H9 (cell line): ENCODE data around the gene LRRC3. TPM values are rescaled to one million over a fixed set of nuclear protein-coding genes. Genes with fewer than 3 reads are reported as not detected.

Experiments
- DNase-seq: peaks from one replicate; pipeline ENCODE4 v3.0.0-alpha.2; 2017
- H2AFZ ChIP-seq: one replicate; pipeline ENCODE4 v1.6.1; 2013; ENCODE audit warnings: mild to moderate bottlenecking, low read length, control low read depth, moderate library complexity
- H2AK5ac ChIP-seq: 2 replicates; pipeline ENCODE4 v1.6.1; 2013; ENCODE audit warnings: low read length, control low read depth, mixed read lengths; ENCODE audit not compliant: insufficient read length
- H2BK120ac ChIP-seq: one replicate; pipeline ENCODE4 v1.6.1; 2013; ENCODE audit warnings: low read depth, mild to moderate bottlenecking, low read length, control low read depth, inconsistent platforms; ENCODE audit not compliant: poor library complexity, severe bottlenecking
- H2BK12ac ChIP-seq: 2 replicates; pipeline ENCODE4 v1.6.1; 2013; ENCODE audit warnings: low read length, control low read depth, mixed read lengths, low read depth; ENCODE audit not compliant: insufficient read length
- H2BK15ac ChIP-seq: 2 replicates; pipeline ENCODE4 v1.6.1; 2013; ENCODE audit warnings: low read depth, low read length, control low read depth
- H2BK20ac ChIP-seq: one replicate; pipeline ENCODE4 v1.6.1; 2013; ENCODE audit warnings: low read depth, mild to moderate bottlenecking, low read length, control low read depth, inconsistent platforms; ENCODE audit not compliant: poor library complexity, severe bottlenecking
- H2BK5ac ChIP-seq: 2 replicates; pipeline ENCODE4 v1.6.1; 2013; ENCODE audit warnings: low read length, control low read depth, mixed read lengths; ENCODE audit not compliant: insufficient read length
- H3K14ac ChIP-seq: 2 replicates; pipeline ENCODE4 v1.6.1; 2013; ENCODE audit warnings: low read length, control low read depth; ENCODE audit not compliant: insufficient read depth
- H3K18ac ChIP-seq: 2 replicates; pipeline ENCODE4 v1.6.1; 2013; ENCODE audit warnings: low read depth, mild to moderate bottlenecking, mixed read lengths, low read length, control low read depth; ENCODE audit not compliant: insufficient read length
- H3K23ac ChIP-seq: 2 replicates; pipeline ENCODE4 v1.6.1; 2013; ENCODE audit warnings: low read length, control low read depth, mixed read lengths, low read depth; ENCODE audit not compliant: insufficient read length
- H3K23me2 ChIP-seq: 2 replicates; pipeline ENCODE4 v1.6.1; 2013; ENCODE audit warnings: low read depth, mild to moderate bottlenecking, mixed read lengths, low read length, control low read depth; ENCODE audit not compliant: insufficient read length, poor library complexity, severe bottlenecking
- H3K27ac ChIP-seq: 2 replicates; pipeline ENCODE4 v1.5.1; 2013; ENCODE audit warnings: low read length, control low read depth, mixed read lengths, low read depth; ENCODE audit not compliant: insufficient read length
- H3K27me3 ChIP-seq: 2 replicates; pipeline ENCODE4 v1.6.1; 2013; ENCODE audit warnings: low read length, control low read depth, inconsistent platforms; ENCODE audit not compliant: insufficient read depth
- H3K4ac ChIP-seq: 2 replicates; pipeline ENCODE4 v1.6.1; 2013; ENCODE audit warnings: low read depth, mild to moderate bottlenecking, control low read depth, inconsistent platforms, low read length, moderate library complexity
- H3K4me1 ChIP-seq: 2 replicates; pipeline ENCODE4 v1.6.1; 2013; ENCODE audit warnings: low read length, control low read depth, inconsistent platforms; ENCODE audit not compliant: insufficient read depth
- H3K4me2 ChIP-seq: 2 replicates; pipeline ENCODE4 v1.6.1; 2013; ENCODE audit warnings: low read length, control low read depth, mixed read lengths; ENCODE audit not compliant: insufficient read length, insufficient read depth
- H3K56ac ChIP-seq: 2 replicates; pipeline ENCODE4 v1.6.1; 2013; ENCODE audit warnings: low read depth, mild to moderate bottlenecking, mixed read lengths, low read length, control low read depth; ENCODE audit not compliant: insufficient read length
- H3K79me1 ChIP-seq: 2 replicates; pipeline ENCODE4 v1.6.1; 2013; ENCODE audit warnings: low read depth, mild to moderate bottlenecking, moderate library complexity, low read length, control low read depth, inconsistent platforms; ENCODE audit not compliant: insufficient read depth, poor library complexity, severe bottlenecking
- H3K79me2 ChIP-seq: 2 replicates; pipeline ENCODE4 v1.6.1; 2013; ENCODE audit warnings: low read length, control low read depth, inconsistent platforms; ENCODE audit not compliant: insufficient read depth
- H3K9ac ChIP-seq: 2 replicates; pipeline ENCODE4 v1.6.1; 2013; ENCODE audit warnings: low read length, control low read depth, mixed read lengths; ENCODE audit not compliant: insufficient read length; ENCODE audit errors: extremely low read depth
- H3K9me3 ChIP-seq: one replicate; pipeline ENCODE4 v1.6.1; 2013; ENCODE audit warnings: low read depth, low read length, inconsistent platforms; ENCODE audit not compliant: control insufficient read depth
- H3T11ph ChIP-seq: one replicate; pipeline ENCODE4 v1.6.1; 2013; ENCODE audit warnings: mild to moderate bottlenecking, low read length, control low read depth, inconsistent platforms
- H4K20me1 ChIP-seq: one replicate; pipeline ENCODE4 v1.6.1; 2013; ENCODE audit not compliant: control insufficient read depth, insufficient read length, insufficient read depth
- H4K5ac ChIP-seq: 2 replicates; pipeline ENCODE4 v1.6.1; 2013; ENCODE audit warnings: low read depth, mild to moderate bottlenecking, mixed read lengths, low read length, control low read depth; ENCODE audit not compliant: insufficient read length
- H4K8ac ChIP-seq: replicated peaks from 2 replicates; pipeline ENCODE4 v1.6.1; 2013; ENCODE audit warnings: low read length, control low read depth, mixed read lengths, low read depth; ENCODE audit not compliant: insufficient read length
- H4K91ac ChIP-seq: 2 replicates; pipeline ENCODE4 v1.6.1; 2013; ENCODE audit warnings: low read depth, mild to moderate bottlenecking, moderate library complexity, mixed read lengths, low read length, control low read depth; ENCODE audit not compliant: insufficient read length
- H3K27ac Mint-ChIP-seq, 3 experiments: 2 replicates in 2 of 3; 3 replicates in 1 of 3; pipeline ENCODE4 v1.8.0; 2020 to 2021; ENCODE audit warnings: mixed read lengths in 3 of 3, mild to moderate bottlenecking in 1 of 3, moderate library complexity in 1 of 3
- H3K27me3 Mint-ChIP-seq: 2 replicates; pipeline ENCODE4 v1.8.0; 2021; ENCODE audit warnings: low read depth, mild to moderate bottlenecking, moderate library complexity, mixed read lengths
- H3K36me3 Mint-ChIP-seq, 3 experiments: 2 replicates in 2 of 3; 3 replicates in 1 of 3; pipeline ENCODE4 v1.8.0; 2020 to 2021; ENCODE audit warnings: low read depth in 3 of 3, mixed read lengths in 3 of 3; ENCODE audit not compliant: insufficient read depth in 1 of 3
- H3K4me1 Mint-ChIP-seq, 2 experiments: 2 replicates each; pipeline ENCODE4 v1.8.0; 2020; ENCODE audit warnings: mixed read lengths in 2 of 2
- H3K4me3 Mint-ChIP-seq, 2 experiments: 2 replicates in 1 of 2; 3 replicates in 1 of 2; pipeline ENCODE4 v1.8.0; 2020 to 2021; ENCODE audit warnings: mild to moderate bottlenecking in 2 of 2, mixed read lengths in 2 of 2, moderate library complexity in 1 of 2
- H3K9me3 Mint-ChIP-seq, 2 experiments: 2 replicates in 1 of 2; 3 replicates in 1 of 2; pipeline ENCODE4 v1.8.0; 2020; ENCODE audit warnings: mild to moderate bottlenecking in 2 of 2, mixed read lengths in 2 of 2, moderate library complexity in 1 of 2
- WGBS: extraction: QIAGEN DNeasy Blood & Tissue Kit; methylation state at CpG from one replicate; pipeline ENCODE4 v1.1.7; 2013; ENCODE audit warnings: missing lambda C conversion rate, low lambda C conversion rate, mixed read lengths; ENCODE audit not compliant: insufficient read length; ENCODE audit errors: extremely low coverage; 5-methylcytosine and 5-hydroxymethylcytosine counted together
- total RNA-seq: library from RNA; stranded (reverse); gene quantifications from 2 replicates; pipeline ENCODE4 v1.2.1, GENCODE V29; 2021
- TF ChIP-seq, protein P1 (sequence below): fragments of 200-600 bp; sonication (generic); conservative IDR thresholded peaks from 3 replicates; pipeline ENCODE4 v1.8.0; 2021; ENCODE audit warnings: antibody characterized with exemption, mild to moderate bottlenecking

Gene LRRC3
- total RNA-seq, 1 experiment from 2014 or later, result 3.1 TPM

DNA sequence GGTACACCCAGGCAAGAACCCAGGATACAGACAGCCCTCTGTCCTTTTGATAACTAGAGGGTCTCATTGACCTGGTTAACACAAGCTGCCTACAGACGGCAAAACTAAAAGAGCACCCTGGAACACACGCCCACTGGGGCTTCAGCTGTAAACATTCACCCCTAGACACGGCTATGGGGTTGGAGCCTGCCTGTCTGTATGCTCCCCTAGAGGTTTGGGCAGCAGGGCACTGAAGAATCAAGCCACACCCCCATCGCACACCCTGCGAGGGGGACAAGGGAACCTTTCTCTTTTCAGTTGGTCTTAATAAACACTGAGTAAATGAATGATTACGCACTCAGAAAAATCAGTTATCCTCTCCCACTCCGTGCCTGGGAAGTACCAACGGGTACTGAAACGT, 35.5 kb downstream of the LRRC3 start:
- no peak overlapping the region for H3K27ac ChIP-seq
- peaks cover 3% of the 10 kb centered on the region for H3K23me2 ChIP-seq
- no peak for DNase-seq
- H4K20me1 ChIP-seq, result no peaks in the 10 kb centered on the region
- peaks cover 6% of the 10 kb centered on the region for H3K79me1 ChIP-seq
- H3K4ac ChIP-seq, result no peak overlapping the region
- H3K36me3 Mint-ChIP-seq, result peaks cover 35 to 53% (median 41%) of the 10 kb centered on the region in 3 experiments
- peaks cover 9 to 11% of the 10 kb centered on the region in 2 experiments for H3K4me1 Mint-ChIP-seq
- H2BK5ac ChIP-seq, result no peak overlapping the region
- H3K9me3 Mint-ChIP-seq, result peaks cover 28 to 34% of the 10 kb centered on the region in 2 experiments
- no peak overlapping the region for H3K27ac Mint-ChIP-seq
- WGBS, result no CpG with 5 or more reads among the region's 9 CpGs
- H4K91ac ChIP-seq, result no peak overlapping the region
- peaks cover 7% of the 10 kb centered on the region; the same call in 1 of the 2 replicates for H3K79me2 ChIP-seq
- H3K23ac ChIP-seq, result no peak overlapping the region
- no peak overlapping the region for H3K56ac ChIP-seq
- no peak overlapping the region for H2BK20ac ChIP-seq
- H3K4me3 Mint-ChIP-seq, result no peak overlapping the region
- H3K4me2 ChIP-seq, result no peak overlapping the region
- H3K27me3 ChIP-seq, result no peaks in the 10 kb centered on the region
- H2BK120ac ChIP-seq, result no peak overlapping the region
- no peak overlapping the region for H3K18ac ChIP-seq
- H3K9ac ChIP-seq, result no peak overlapping the region
- no peak overlapping the region for H4K5ac ChIP-seq
- TF ChIP-seq, protein P1, sequence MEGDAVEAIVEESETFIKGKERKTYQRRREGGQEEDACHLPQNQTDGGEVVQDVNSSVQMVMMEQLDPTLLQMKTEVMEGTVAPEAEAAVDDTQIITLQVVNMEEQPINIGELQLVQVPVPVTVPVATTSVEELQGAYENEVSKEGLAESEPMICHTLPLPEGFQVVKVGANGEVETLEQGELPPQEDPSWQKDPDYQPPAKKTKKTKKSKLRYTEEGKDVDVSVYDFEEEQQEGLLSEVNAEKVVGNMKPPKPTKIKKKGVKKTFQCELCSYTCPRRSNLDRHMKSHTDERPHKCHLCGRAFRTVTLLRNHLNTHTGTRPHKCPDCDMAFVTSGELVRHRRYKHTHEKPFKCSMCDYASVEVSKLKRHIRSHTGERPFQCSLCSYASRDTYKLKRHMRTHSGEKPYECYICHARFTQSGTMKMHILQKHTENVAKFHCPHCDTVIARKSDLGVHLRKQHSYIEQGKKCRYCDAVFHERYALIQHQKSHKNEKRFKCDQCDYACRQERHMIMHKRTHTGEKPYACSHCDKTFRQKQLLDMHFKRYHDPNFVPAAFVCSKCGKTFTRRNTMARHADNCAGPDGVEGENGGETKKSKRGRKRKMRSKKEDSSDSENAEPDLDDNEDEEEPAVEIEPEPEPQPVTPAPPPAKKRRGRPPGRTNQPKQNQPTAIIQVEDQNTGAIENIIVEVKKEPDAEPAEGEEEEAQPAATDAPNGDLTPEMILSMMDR, result no peak
- no peak overlapping the region for H2BK15ac ChIP-seq
- no peak overlapping the region for H3T11ph ChIP-seq
- H3K4me1 ChIP-seq, result no peaks in the 10 kb centered on the region
- H3K9me3 ChIP-seq, result peaks cover 24% of the 10 kb centered on the region
- H2BK12ac ChIP-seq, result no peak overlapping the region
- H3K27me3 Mint-ChIP-seq, result peaks cover 2% of the 10 kb centered on the region; the same call in 1 of the 2 replicates
- no peak overlapping the region for H4K8ac ChIP-seq
- no peak overlapping the region for H3K14ac ChIP-seq
- no peak overlapping the region for H2AK5ac ChIP-seq
- no peak overlapping the region for H2AFZ ChIP-seq
